ENCODE measurements around the gene MGMT.

The MGMT gene

DNA sequence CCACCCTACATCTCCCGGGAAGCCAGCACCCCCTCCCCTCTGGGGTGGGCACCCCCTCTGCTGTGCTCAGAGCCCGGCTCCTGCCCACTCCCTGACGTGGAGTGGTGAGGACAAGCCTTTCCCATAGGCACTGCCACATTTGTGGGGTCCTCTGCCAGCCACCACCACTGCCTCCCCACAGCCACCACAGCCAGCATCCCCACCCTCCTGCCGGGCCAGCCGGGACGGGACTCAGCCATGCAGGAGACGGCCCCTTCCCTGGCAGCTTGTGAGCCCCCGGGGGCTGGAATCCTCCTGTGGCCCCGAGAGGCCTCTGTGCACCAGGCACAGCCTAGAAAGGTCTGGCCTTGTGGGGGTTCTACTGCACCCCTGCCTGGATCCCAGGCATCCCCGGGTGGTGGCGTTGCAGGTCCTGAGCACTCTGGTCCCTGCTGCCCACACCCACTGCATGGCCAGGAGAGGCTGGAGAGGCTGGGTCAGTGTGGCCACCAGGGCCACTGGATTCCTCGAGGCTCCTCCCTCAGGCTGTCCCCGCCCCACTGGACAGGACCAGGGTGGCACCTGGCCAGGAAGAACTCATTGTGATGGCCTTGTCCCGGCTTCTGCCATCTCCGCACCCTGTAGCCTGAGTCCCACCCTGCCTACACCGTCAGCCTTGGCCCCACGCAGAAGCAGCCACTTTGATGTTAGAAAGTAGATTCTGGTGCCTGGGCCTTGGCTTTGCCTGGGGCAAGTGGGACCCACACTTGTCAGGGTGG, 349.0 kb downstream of the MGMT start:
- no peak for DNase-seq (ENCODE audit: low spot score)
- no peak for TF ChIP-seq CTCF (IDR thresholded peaks at IDR 0.05; ENCODE audit: extremely low read depth, missing control alignments)

DNA sequence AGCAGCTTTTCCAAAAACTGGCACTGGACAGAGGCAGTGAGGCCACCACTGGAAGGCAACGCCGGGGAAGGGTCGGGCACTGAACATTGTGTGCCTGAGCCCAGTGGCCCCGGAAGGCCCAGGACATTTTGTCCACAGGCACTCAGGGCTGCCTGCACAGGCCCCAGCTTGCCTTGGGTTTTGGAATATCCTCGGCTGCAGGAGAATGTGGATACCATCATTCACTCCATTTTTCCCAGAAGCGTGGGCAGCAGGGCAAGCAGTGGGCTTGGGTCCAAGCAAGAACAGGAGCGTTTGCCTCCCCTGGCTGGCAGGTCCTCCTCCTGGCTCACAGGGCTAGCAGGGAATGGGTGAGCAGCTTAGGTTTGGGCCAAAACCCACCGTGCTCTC, 349.6 kb downstream of the MGMT start:
- TF ChIP-seq CTCF (IDR thresholded peaks at IDR 0.05; ENCODE audit: extremely low read depth, missing control alignments), result no peak
- DNase-seq (ENCODE audit: low spot score), result no peak

Measured in GM20000 (cell line).